Activated CD8-positive, alpha-beta memory T cell treated with anti-CD3 and anti-CD28 coated beads, Interleukin-2, amount 50 U/mL, for 4 hours (primary cell): Measurements from ENCODE around the gene HDGF.

Experiments
- DNase-seq: peaks from one replicate; pipeline ENCODE4 v3.0.0-alpha.2; 2020

HDGF gene

DNA sequence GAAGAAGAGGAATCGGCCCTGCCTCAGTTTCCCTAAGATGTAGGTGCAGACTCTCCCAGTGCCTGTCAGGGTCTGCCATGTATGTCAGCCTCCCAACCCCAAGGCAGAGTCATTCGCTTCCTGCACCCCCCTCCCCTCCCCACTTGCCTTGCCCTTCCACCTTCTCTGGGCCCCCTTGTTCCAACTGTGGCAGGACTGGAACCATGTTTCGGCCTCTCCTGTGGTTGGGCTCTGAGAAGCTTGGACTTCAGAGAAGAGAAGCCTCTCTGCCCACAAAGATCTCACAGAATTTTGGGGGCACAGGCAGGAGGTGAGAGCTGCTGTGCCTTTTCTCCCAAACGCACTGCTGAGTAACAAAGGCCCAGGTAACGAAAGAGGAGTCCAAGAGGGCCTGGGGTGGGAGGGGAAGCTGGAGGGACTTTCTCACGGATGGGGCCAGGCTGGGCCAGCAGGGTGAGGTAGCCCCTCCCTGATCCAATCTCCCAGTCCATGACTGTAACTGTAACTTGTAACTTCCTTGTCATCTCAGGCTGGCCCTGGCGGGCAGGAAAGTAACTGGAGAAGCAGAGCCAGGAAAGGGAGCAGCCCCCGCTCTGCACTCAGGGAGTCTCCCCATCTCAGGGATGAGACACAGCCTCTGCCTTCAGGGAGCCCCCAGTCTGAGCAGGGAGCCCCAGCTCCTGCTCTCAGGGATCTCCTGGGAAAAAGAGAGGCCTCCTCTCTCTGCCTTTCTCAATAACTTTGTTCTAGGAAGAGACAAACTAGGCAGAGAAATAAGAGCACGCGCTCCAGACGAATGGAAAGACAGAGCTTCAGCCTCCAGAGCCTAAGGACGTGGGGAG is 57.4 kb downstream of the HDGF start:
- DNase-seq: no peak

DNA sequence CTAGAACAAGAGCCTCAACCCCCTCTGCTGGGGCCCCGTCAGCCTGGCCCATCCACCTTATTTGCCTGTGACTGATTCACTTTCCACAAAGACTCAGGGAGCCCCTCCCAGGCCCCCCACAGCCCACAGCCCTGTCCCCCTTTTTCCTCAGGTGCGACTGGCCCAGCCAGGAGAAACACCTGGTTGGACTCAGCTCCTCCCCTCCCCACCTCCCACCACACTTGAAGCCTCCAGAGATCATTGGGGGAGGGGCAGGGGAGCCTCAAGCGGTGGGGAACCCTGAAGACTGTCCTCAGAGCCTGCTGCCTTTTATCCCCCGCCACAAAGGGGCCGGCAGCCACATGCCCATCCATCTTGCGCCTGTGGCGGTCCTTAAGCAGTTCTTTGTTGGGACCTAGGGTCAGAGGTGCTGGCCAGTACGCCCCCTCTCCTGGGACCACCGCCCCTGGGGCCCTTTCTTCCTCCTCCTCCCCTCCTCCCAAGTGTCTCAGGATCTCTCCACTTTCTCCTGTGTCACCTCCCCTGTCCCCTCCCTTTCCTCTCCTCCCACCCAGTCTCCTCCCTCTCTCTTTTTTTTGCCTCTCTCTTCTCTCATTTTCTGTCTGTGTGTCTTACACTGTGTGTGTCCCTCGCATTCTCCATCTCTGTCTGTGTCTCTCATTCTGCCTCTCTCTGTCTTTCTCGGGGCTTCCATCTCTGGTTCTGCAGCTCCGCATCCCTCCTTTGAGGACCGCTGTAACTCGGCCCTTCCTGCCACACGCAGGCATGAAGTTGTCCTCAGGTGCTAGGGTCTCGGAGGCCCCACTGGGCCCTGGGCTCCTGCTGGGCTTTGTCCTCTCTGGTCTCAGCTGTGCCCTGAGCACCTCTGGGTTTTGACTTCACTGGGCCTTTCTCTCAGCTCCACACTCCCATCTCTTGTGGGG is 58.3 kb downstream of the HDGF start:
- DNase-seq: no peak

DNA sequence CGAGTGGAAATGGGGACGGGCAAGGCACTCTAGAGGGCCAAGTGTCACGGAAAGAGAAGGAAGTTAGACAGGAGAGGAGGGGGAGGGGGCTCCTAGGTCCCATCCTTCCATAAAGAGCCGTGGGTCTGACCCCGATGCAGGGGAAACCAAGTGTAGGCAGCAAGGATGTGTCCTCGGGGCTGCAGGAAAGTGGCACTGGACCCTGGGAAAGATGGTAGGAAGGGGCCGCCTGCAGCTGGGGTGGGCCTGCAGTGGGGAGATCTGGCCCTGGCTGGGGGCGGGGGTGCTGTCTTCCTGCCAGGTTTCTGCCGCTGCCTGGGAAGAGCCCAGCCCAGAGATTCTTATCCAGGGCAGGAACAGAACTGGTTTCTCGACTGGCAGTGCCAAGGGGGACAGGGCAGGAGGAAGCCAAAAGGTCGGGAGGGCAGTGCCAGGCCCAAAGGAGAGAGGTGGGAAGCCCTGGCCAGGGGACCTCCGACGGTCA is 59.0 kb downstream of the HDGF start:
- DNase-seq: no peak
